Fibroblast of lung (primary cell): ENCODE data around the gene FCRLB. TPM values are rescaled to one million over a fixed set of nuclear protein-coding genes. Genes with fewer than 3 reads are reported as not detected.

Source experiments
- DNase-seq, 2 donors: peaks; one replicate each; pipeline versions ENCODE4 v3.0.0 to v3.0.0-alpha.2; 2010; ENCODE audit warnings: low read depth in 2 of 2
- H2AFZ ChIP-seq: 2 replicates; pipeline ENCODE4 v1.5.1; 2012; ENCODE audit warnings: low read length, control low read depth, inconsistent platforms
- H3K27ac ChIP-seq: 2 replicates; pipeline ENCODE4 v1.5.1; 2011; ENCODE audit warnings: low read length, control low read depth; ENCODE audit not compliant: insufficient read depth
- H3K27me3 ChIP-seq: 2 replicates; pipeline ENCODE4 v1.5.1; 2011; ENCODE audit warnings: mild to moderate bottlenecking, low read length; ENCODE audit not compliant: control insufficient read depth, insufficient read depth
- H3K36me3 ChIP-seq: 2 replicates; pipeline ENCODE4 v1.5.1; 2011; ENCODE audit warnings: low read length; ENCODE audit not compliant: control insufficient read depth, insufficient read depth
- H3K4me1 ChIP-seq: 2 replicates; pipeline ENCODE4 v1.5.1; 2011; ENCODE audit warnings: low read length; ENCODE audit not compliant: control insufficient read depth, insufficient read depth; ENCODE audit errors: extremely low read depth
- H3K4me2 ChIP-seq: 2 replicates; pipeline ENCODE4 v1.5.1; 2011; ENCODE audit warnings: low read length, control low read depth; ENCODE audit not compliant: insufficient read depth; ENCODE audit errors: extremely low read depth
- H3K4me3 ChIP-seq, 4 experiments: fragments of 200-600 bp in 1 of 4; sonication (generic) in 1 of 4; replicated peaks in 1 of 4; 2 replicates each; pipeline ENCODE4 v1.5.1; 2011 to 2016; ENCODE audit warnings: low read length in 4 of 4, low read depth in 3 of 4, mild to moderate bottlenecking in 3 of 4, control low read depth in 2 of 4, inconsistent platforms in 1 of 4, mixed read lengths in 1 of 4; ENCODE audit not compliant: insufficient read depth in 1 of 4; ENCODE audit errors: control extremely low read depth in 1 of 4
- H3K79me2 ChIP-seq: 2 replicates; pipeline ENCODE4 v1.5.1; 2012; ENCODE audit warnings: mild to moderate bottlenecking, low read length, inconsistent platforms; ENCODE audit not compliant: control insufficient read depth, insufficient read depth
- H3K9ac ChIP-seq: 2 replicates; pipeline ENCODE4 v1.5.1; 2011; ENCODE audit warnings: mild to moderate bottlenecking, low read length, control low read depth; ENCODE audit not compliant: insufficient read depth
- H3K9me3 ChIP-seq: 2 replicates; pipeline ENCODE4 v1.5.1; 2012; ENCODE audit warnings: low read depth, low read length; ENCODE audit not compliant: control insufficient read depth, insufficient read depth
- H4K20me1 ChIP-seq: 2 replicates; pipeline ENCODE4 v1.5.1; 2011; ENCODE audit warnings: low read length; ENCODE audit not compliant: control insufficient read depth, insufficient read depth; ENCODE audit errors: extremely low read depth
- EZH2 ChIP-seq: IDR thresholded peaks from 2 replicates; pipeline ENCODE4 v1.5.1; 2012; ENCODE audit warnings: low read length, control low read depth, mild to moderate bottlenecking; ENCODE audit errors: missing control alignments
- polyA plus RNA-seq, 2 donors: library from polyadenylated mRNA; depleted of rRNA in 1 of 2; stranded (reverse) in 1 of 2; unstranded in 1 of 2; fragments of >200 nt; gene quantifications; 2 replicates each; pipeline ENCODE4 v1.2.1, GENCODE V29; 2011 to 2012; ENCODE audit warnings: missing spikeins in 1 of 2
- total RNA-seq: library from RNA; depleted of rRNA; stranded (reverse); fragments of >200 nt; gene quantifications from 2 replicates; pipeline ENCODE4 v1.2.1, GENCODE V29; 2014
- TF ChIP-seq, protein P1 (sequence below), 2 donors: IDR thresholded peaks in 1 of 2; conservative IDR thresholded peaks in 1 of 2; 1 replicate in 1 of 2; 2 replicates in 1 of 2; pipeline ENCODE4 v1.5.1; 2011 to 2012; ENCODE audit warnings: low read length in 2 of 2, control low read depth in 1 of 2, inconsistent platforms in 1 of 2, low read depth in 1 of 2, mild to moderate bottlenecking in 1 of 2

The FCRLB gene
- total and polyA plus RNA-seq, 2 donors (not counting 1 experiment from before 2014, with no cell fraction given), result 0.45 to 1.2 TPM

GRCh38 chr1:161772397-161772796 lies 51.1 kb downstream of the FCRLB start:
- Histone ChIP-seq H3K79me2 (peaks cover 21% of the 10 kb centered on the region), H3K27ac (no peak overlapping the region), H3K9me3 (no peaks in the 10 kb centered on the region), H3K9ac (no peak overlapping the region), H3K27me3 (no peaks in the 10 kb centered on the region), H4K20me1 (no peaks in the 10 kb centered on the region), H3K4me1 (no peaks in the 10 kb centered on the region), H2AFZ (no peak overlapping the region), H3K36me3 (no peaks in the 10 kb centered on the region), H3K4me2 (no peak overlapping the region), H3K4me3 (no peak overlapping the region)
- DNase-seq, result no peak
- no peak for TF ChIP-seq EZH2
- TF ChIP-seq, protein P1, sequence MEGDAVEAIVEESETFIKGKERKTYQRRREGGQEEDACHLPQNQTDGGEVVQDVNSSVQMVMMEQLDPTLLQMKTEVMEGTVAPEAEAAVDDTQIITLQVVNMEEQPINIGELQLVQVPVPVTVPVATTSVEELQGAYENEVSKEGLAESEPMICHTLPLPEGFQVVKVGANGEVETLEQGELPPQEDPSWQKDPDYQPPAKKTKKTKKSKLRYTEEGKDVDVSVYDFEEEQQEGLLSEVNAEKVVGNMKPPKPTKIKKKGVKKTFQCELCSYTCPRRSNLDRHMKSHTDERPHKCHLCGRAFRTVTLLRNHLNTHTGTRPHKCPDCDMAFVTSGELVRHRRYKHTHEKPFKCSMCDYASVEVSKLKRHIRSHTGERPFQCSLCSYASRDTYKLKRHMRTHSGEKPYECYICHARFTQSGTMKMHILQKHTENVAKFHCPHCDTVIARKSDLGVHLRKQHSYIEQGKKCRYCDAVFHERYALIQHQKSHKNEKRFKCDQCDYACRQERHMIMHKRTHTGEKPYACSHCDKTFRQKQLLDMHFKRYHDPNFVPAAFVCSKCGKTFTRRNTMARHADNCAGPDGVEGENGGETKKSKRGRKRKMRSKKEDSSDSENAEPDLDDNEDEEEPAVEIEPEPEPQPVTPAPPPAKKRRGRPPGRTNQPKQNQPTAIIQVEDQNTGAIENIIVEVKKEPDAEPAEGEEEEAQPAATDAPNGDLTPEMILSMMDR (conservative IDR thresholded peaks at IDR 0.05 in 1 of 2, IDR thresholded peaks at IDR 0.05 in 1 of 2; ENCODE audit: low read depth in 1 of 2, low read length in 2 of 2), result no peak

DNA sequence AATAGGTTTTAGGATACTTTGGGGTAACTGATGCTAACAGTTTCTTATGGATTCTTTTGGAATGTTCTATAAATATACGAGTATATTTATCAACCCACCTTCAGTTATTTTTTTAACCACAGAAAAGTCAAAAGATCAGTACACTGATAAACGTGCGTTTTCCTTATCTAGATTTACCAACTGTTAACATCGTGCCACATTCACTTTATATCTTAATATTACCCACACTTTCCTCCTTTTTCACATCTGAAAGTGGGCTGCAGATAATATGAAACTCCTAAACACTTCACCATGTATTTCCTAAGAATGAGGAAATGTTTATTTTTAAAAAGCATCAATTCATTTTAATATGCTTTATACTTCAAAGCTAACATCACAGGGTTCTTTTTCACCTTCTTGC lies 52.4 kb downstream of the FCRLB start:
- Histone ChIP-seq H3K79me2 (peaks cover 11% of the 10 kb centered on the region), H3K36me3 (no peaks in the 10 kb centered on the region), H3K4me3 (no peak overlapping the region), H3K4me1 (no peaks in the 10 kb centered on the region), H3K27ac (no peak overlapping the region), H3K4me2 (no peak overlapping the region), H4K20me1 (no peaks in the 10 kb centered on the region), H3K27me3 (no peaks in the 10 kb centered on the region), H3K9me3 (no peaks in the 10 kb centered on the region), H2AFZ (no peak overlapping the region), H3K9ac (no peak overlapping the region)
- no peak for TF ChIP-seq EZH2
- TF ChIP-seq, protein P1 (conservative IDR thresholded peaks at IDR 0.05 in 1 of 2, IDR thresholded peaks at IDR 0.05 in 1 of 2; ENCODE audit: low read depth in 1 of 2, low read length in 2 of 2), result no peak
- no peak for DNase-seq

GRCh38 chr1:161777261-161777660 lies 55.9 kb downstream of the FCRLB start:
- no peak for DNase-seq
- H3K9ac ChIP-seq, result no peak overlapping the region
- H3K27ac ChIP-seq, result no peak overlapping the region
- H4K20me1 ChIP-seq, result no peaks in the 10 kb centered on the region
- H3K4me1 ChIP-seq, result peaks cover 3% of the 10 kb centered on the region
- no peak overlapping the region for H3K4me2 ChIP-seq
- H3K79me2 ChIP-seq, result peaks cover 2% of the 10 kb centered on the region
- no peak overlapping the region for H2AFZ ChIP-seq
- H3K27me3 ChIP-seq, result no peaks in the 10 kb centered on the region
- no peak for TF ChIP-seq EZH2
- TF ChIP-seq, protein P1 (conservative IDR thresholded peaks at IDR 0.05 in 1 of 2, IDR thresholded peaks at IDR 0.05 in 1 of 2; ENCODE audit: low read depth in 1 of 2, low read length in 2 of 2), result no peak
- no peaks in the 10 kb centered on the region for H3K9me3 ChIP-seq
- H3K36me3 ChIP-seq, result no peaks in the 10 kb centered on the region
- H3K4me3 ChIP-seq, result no peak overlapping the region

Other genes starting within 250 kb of the FCRLB start
- gene FCGR2A, start 216.1 kb upstream of the FCRLB start, total RNA-seq, result 3.3 and 3.9 TPM in 2 replicates
- gene FCGR2A, start 216.1 kb upstream of the FCRLB start, polyA plus RNA-seq, result 2.4 and 7.6 TPM in 2 replicates
- 0.51 and 2.3 TPM in 2 replicates for gene HSPA6, start 197.0 kb upstream of the FCRLB start, total RNA-seq
- 0.22 and 0.33 TPM in 2 replicates for gene HSPA6, start 197.0 kb upstream of the FCRLB start, polyA plus RNA-seq
- not detected in 2 replicates for gene FCGR3A, start 171.7 kb upstream of the FCRLB start, total RNA-seq
- not detected in 2 replicates for gene FCGR3A, start 171.7 kb upstream of the FCRLB start, polyA plus RNA-seq
- not detected in 2 replicates for gene FCGR3B, start 90.4 kb upstream of the FCRLB start, total RNA-seq
- not detected in 2 replicates for gene FCGR3B, start 90.4 kb upstream of the FCRLB start, polyA plus RNA-seq
- not detected in 2 replicates for gene FCGR2B, start 58.4 kb upstream of the FCRLB start, total RNA-seq
- not detected in 2 replicates for gene FCGR2B, start 58.4 kb upstream of the FCRLB start, polyA plus RNA-seq
- under 0.01 and 0.17 TPM in 2 replicates for gene FCRLA, start 14.3 kb upstream of the FCRLB start, total RNA-seq
- gene FCRLA, start 14.3 kb upstream of the FCRLB start, polyA plus RNA-seq, result 0.56 and 0.68 TPM in 2 replicates
- 34.2 and 35.8 TPM in 2 replicates for gene DUSP12, start 28.2 kb downstream of the FCRLB start, total RNA-seq
- 35.6 and 36.1 TPM in 2 replicates for gene DUSP12, start 28.2 kb downstream of the FCRLB start, polyA plus RNA-seq
- 19.5 and 25.3 TPM in 2 replicates for gene ATF6, start 44.8 kb downstream of the FCRLB start, total RNA-seq
- gene ATF6, start 44.8 kb downstream of the FCRLB start, polyA plus RNA-seq, result 24.8 and 27.4 TPM in 2 replicates